Skin of body (tissue), 2 donors: Measurements from ENCODE around the gene KCNG2. TPM values are rescaled to one million over a fixed set of nuclear protein-coding genes. Genes with fewer than 3 reads are reported as not detected.

Source experiments
- DNase-seq: peaks from one replicate; lab custom pipeline; 2025; lab: John Stamatoyannopoulos, UW
- total RNA-seq: library from RNA; depleted of rRNA; stranded (reverse); fragments of >200 nt; gene quantifications from one replicate; pipeline ENCODE4 v1.2.3, GENCODE V29; 2014

Gene KCNG2
- total RNA-seq, 1 donor from 2014 or later, result 0.49 TPM

DNA sequence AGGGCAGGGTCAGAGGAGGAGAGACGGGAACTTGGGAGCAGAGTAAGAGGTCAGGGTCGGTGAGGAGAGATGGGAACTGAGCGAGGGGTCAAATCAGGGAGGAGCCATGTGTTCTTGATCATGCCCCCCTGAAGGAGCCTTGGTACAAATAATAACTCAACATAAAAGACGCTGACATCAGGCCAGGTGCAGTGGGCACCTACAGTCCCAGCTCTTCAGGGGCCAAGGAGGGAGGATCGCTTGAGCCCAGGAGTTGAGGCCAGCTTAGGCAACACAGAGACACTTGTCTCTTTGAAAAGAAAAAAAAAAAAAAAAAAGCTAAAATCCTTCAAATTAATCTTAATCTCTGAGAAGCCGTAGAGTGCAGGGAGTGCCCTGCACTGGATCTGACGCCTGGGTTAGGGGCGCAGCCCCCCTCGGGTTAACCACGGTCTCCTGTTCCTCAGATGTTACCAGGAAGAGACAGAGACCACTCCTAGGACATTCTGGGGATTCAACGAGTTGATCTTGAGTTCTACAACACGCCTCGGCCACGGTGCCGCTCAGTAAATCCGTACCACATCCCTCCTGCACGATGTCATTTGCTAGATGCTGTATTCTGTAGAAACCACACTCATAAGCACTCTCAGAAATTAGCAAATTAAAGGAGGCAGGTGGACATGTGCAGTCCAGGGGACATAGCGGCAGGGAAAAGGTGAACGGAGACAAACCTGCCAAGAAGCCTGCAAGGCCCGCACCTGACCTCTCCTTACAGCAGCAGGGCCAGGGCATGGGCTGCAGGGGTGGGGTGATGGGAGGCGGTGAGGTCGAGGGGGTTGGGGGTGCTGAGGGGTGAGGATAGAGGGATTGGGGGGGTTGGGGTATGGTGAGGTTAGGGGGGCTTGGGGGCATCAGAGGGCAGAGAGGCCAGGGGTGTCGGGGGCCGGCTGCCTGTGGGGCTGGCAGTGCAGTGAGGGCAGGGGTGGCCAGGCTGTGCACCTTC, 124.5 kb downstream of the KCNG2 start:
- no peak for DNase-seq

DNA sequence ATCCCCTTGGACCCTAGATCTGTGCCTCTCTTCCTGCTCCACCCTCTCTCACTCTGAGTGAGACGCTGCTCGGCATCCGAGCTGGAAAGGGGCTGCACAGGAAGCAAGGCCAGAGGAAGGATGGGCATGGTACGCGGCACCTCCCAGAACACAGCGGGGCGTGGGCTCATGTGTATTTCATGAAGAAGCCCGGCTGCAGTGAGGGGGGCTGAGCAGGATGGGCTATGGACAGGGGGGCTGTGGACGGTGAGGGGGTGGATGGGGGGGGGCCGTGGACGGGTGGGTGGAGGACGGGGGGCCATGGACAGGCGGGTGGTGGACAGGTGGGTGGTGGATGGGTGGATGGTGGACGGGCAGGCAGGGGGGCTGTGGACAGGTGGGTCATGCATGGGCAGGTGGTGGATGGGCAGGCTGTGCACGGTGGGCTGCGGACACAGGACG, 125.3 kb downstream of the KCNG2 start:
- DNase-seq, result no peak

DNA sequence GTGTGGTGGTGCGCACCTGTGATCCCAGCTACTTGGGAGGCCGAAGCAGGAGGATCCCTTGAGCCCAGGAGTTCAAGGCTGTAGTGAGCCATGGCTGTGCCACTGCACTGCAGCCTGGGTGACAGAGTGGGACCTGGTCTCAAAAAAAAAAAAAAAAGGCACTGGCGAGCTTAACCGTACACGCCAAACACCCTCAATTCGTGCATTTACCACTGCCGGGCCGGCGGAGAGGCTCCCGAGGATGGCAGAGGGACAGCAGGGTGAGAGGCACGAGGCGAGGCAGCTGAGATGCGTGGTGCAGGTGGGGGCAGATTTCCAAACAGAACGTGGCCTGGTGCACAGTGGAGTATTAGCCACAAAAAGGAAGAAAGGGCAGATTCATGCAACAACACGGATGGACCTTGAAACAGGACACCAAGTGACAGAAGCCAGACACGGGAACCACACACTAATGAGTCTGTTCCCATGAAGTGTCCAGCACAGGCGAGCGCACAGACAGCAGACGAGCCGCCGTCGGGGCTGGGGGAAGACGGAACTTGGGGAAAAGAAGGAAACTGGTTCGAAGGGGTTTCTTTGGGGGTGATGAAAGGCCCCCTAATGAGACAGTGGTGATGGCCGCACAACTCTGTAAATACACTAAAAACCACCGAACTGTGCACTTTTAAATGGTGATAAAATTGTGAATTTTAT, 126.3 kb downstream of the KCNG2 start:
- no peak for DNase-seq

DNA sequence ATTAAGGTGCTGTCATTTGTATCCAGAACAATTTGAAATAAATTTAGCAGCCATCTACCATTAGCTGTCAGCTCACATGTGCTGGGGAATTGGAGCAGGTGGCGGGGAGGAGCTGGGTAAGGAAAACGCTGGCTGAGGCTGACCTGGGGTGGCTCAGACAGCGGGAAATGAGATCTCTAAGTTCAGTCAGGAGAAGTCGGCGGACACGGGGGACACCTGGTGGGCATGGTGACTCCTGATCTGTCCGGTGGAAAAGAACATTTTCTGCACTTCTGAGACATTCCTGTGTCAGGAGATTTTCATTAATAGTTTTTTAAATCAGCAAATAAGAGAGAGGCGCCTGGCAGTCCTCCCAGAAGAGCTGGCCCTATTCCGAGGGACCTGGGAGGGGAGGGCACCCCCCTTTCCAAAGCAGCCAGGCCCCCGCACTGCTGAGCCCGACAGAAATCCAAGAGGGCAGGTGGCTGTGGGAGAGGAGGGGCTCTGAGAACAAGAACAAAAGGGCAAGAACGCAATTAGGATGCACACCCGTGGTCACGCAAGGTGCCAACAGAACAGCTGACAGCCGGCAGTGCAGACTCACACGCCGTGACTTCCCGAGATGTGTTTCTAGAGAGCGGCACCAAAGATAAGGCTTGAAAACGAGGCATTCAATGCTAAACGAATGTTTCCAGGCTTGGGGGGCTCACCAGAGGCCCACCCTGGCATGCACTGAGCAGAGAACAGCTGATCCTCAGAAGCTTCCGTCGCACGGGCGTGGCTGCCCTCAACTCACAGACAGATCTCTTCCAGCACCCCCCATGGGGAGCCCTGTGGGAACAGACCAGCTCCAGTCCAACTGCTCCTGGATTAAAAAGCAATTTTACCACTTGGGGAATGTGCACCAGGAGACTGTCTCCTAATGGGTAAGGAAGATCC, 127.3 kb downstream of the KCNG2 start:
- DNase-seq, result no peak

DNA sequence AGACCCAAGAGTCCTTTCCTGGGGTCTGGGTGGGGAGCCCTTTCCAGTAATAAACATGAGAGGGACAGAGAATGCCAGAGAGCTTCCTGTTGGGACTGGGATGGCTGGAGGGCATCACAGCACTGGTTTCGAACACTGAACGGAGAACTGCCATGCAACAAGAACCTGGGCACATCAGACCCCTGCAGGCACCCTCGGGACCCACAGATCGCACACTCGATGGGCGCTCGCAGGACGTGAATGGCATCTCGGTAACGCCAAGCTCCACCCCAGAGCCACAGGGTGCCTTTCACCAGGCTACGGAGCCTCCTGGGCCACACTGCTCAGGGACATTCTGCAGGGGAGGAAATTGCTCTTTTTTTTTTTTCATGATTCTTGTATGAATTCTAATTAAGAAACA, 128.6 kb downstream of the KCNG2 start:
- no peak for DNase-seq

DNA sequence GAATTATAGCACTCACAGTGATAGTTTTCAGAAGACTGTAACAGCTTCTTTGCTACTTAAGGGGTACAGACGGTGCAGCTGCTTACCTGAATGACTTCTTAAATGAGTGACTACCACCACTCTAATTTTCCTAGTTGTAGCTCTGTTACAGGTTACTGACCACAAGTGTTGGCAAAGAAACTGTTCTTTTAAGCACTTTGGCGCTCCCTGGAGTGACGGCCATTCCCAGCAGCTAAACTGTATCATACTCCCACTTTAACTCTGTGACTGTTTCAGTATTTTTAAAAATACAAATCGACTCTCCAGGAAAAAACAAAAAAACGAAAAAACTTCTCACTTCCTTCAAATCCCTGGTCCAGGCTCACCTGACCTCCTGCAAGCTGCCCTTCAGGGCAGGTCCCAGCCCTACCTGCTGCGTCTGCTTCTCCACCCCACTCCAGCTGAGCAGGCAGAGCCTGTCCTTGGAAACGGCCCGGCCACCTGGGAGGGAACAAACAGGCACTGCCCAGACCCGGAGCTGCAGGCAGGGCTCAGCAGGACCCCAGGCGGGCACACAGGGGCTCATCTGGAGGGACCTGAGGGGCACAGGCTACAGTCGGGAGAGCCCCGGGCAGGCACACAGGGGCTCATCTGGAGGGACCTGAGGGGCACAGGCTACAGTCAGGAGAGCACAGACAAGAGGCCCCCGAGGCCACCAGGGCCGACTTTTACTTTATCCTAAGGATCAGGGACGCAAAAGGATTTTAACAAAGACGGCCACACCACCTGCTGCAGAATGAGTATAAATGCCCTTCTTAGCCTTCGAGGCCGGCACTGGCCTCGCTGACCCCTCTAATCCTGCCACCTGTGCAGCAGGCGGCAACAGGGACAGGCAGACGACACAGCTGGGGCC, 129.2 kb downstream of the KCNG2 start:
- DNase-seq, result no peak

DNA sequence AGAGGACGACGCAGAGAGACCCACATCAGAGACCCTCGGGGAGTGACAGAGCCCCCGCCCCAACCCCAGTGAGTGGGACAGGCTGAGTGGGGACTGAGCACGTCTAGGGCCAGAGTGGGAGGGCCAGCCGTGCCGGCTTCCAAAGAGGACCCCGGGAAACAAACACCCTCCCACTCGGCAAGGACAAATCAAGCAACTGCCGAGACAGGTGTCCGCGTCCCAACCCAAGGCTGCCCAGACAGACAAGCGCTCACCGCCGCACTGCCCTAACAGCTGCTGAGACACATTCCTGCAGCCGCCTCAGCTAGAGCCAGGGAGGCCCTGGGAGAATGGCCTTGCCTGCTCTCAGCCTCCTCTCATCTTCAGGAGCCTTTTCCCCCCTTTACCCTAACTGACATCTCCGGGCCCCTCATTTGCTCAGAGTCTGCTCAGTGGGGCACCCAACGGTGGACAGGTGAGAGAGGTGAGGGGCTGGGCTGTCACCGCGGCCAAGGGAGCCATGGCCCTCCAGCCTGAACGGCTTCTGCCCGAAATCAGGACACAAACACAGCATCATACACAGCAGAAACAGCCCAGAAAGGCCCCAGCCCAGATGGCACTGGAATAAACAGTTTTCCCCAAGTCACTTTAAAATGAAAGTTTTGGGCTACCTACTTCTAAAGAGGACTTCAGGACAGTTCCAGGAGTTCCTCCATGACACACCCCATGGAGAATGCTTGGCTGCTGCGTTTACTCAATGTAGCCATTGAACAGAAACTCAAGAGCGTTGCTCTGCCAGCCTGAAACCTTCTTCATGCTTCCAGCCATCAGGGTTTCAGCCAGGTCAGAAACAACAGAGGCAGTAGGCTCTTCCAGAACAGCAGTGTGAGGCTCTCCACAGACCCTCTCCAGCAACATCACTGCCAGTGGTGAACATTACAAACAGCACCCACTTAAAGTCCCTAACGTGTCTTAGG, 130.1 kb downstream of the KCNG2 start:
- no peak for DNase-seq

DNA sequence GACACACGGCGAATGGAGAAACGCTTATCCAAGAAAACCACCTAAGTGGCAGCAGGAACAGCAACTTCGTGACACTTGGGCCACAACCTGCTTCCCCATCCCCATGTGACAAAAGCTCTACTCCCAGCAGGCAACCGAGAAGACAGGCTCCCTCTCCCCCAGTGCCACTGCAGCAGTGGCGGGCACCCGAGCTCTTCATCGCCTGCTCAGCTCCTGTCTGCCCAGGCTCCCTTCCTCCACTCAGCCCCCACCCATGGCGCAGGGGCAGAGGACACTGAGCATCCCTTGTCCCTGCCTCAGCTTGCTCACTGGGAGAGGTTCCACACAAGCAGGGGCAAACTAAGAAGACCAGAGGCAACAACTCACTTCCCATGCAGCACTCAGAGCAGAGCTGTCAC, 130.8 kb downstream of the KCNG2 start:
- no peak for DNase-seq

DNA sequence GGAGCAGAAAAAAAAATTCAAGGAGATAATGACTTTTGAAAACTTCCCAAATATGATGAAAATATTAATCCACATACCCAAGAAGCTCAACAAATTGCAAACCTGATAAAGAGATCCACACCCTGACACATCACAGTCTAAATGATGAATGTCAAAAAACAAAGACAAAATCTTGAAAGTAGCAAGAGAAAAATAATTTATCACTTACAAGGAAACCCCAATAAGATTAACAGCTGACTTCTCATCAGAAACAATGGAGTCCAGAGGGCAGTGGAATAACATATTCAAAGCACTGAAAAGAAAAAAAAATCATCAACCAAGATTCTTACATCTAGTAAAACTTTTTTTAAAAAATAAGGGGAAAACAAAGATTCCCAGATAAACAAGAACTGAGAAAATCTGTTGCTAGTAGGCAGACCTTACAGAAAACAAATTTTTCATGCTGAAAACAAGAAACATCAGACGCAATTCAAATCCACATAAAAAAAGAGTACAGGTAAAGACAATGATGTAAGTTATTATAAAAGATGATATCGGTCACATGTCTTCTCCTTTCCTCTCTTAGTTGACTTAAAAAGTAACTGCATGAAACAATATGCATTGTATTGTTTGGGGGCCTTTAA, 132.4 kb downstream of the KCNG2 start:
- DNase-seq, result no peak

DNA sequence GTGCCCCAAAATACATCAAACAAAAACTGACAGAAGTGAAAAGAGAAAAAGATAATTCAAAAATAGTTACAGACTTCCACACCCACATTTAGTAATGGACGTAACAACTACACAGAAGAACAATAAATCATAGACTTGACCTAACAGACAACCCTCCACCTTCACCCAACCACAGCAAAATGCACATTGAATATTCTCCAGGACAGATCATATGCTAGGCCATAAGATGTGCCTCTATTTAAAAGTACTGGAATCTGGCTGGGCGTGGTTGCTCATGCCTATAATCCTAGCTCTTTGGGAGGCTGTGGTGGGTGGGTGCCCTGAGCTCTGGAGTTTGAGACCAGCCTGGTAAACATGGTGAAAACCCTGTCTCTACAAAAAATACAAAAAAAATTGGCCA, 133.7 kb downstream of the KCNG2 start:
- no peak for DNase-seq

DNA sequence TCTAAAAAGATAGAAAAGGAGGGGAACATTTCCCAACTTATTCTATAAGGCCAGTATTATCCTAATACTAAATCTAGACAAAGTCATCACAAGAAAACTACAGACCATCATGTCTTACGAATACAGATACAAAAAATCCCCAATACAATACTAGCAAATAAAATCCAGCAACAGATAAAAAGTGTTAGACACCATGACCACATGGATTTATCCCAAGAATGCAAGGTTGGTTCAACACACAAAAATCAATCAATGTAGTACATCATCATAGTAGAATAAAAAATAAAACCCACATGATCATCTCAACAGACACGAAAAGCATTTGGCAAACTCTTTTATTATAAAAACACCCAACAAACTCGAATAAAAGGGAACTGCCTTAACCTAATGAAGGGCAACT, 135.2 kb downstream of the KCNG2 start:
- DNase-seq, result no peak

DNA sequence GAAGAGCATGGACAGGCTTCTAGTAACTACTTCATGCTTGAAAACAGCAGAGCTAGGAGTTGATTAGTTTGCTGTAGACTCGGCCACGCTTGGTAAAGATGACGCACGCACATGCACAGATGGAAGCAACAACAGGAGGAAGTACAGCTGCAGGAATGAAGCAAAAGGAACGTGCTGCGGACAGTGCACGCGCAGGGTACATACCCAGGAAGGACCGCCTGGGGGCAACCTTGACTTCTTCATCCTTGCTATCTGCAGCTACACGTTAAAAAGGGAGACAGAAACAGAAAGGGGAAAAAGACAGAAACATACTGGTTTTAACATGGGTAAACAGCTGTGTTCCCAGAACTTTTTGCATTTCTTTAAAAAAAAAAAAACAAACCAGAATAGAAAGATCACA, 136.0 kb downstream of the KCNG2 start:
- peak; percentile 64 for DNase-seq

DNA sequence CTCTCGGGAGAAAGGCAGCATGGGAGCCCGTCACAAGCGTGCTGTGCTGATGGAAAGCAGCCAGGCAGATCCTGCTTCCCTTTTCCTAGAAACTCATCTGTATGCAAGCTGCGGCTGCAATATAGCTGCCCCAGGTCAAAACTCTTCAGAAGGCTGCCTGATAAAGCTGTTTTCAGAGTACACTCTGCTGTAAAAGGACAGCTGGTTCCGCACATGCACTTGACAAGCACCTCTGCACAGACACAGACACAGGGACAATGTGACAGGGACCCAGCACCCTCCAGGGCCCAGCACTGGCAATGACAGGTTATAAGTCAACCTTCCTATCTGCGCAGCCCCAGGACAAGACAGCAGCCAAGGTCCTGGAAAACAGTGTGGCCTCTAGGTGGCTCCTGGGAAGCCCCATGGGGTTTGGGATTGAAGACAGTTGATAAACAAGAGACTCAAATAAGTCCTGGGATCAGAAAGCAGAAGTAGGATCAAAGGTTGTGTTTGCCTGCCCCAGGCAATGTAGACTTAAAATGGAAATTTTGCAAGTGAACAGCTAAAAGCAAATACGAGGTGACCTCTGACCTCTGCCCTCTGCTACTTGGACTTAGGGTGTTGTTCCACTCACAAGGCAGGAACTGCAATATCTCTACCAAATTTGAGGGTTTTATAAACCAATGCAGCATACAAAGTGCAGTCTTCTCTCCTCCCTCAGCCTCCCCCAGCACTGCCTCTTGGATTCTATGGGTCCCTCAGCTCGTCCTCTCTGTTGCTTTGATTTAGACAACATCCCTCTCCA, 136.8 kb downstream of the KCNG2 start:
- DNase-seq, result peak; percentile 36

DNA sequence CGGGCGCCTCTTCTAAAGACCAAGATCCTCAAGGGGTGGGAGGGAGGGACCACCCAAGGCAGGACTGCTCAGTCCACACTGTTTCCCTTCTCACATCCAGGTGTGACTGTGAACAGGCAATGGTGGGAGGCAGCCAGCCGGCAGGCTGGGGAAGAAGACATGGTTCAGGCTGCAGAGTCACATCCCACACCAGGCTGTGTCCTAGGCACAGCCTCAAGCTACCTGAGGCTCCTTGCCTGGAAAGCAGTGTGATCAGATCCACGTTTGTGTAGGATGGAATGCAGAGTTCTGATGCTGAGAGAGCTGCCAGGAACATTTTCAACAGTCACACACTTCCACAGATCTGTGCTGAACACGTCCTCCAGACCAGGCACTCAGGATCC, 137.4 kb downstream of the KCNG2 start:
- DNase-seq, result no peak

DNA sequence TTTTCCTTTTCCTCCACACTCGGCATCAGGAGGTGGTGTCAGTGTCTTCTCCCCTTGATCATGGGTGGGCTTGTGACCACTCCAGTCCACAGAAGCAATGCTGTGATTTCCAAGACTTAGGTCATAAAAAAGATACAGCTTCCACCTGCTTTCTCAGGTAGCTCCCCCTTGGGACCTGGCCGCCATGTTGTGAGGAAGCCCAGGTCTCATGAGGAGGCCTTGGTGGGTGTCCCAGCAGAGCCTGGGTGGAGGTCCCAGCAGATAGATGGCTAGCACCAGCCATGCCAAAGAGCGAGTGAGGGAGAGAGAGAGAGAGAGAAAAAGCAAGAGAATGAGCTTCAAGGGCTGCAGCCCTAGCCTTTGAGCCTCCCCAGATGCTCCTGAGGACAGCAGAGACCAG, 137.8 kb downstream of the KCNG2 start:
- no peak for DNase-seq

DNA sequence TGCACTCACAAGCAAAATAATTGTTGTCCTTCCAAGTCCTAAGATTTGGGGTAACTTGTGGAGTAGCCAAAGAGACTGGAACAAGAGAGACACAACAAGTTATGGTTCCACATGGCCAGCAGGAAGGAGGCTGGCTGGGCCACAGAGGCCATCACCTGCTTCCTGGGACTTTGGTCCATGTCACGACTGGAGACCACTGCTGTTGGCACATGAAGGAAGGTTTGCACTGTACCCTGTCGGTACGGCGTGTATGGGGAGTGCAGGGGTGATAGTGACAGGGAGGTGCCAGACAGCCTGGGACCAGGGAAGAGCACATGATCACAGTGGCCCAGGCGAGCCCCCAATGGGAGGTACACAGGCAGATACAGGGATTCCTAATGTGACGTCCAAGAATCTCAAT, 138.2 kb downstream of the KCNG2 start:
- DNase-seq, result no peak

DNA sequence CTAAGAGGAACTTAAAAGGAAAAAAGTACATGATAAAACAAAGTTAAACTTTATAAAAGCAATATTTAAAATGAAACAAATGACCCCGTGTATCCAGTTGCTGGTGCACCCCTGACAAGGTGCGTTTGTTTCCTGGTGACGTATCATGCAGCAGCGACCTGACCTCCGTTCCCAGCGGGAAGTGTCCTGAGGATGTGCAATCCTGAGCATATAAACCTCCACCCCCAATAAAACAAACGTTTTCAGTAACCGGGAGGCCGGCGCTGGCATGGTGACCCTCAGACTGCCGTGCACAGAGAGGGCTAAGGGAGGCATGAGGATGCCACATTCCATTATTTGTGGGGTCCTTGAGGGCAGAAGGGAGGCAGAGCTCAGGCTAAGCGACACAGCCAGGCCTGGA, 138.9 kb downstream of the KCNG2 start:
- DNase-seq, result no peak
